HepG2 (cell line): ENCODE data around the gene PRSS48. TPM values are rescaled to one million over a fixed set of nuclear protein-coding genes. Genes with fewer than 3 reads are reported as not detected.

ENCODE experiments used
- ATF4 ChIP-seq, 2 experiments: fragments of 450-650 bp in 1 of 2; sonication (generic) in 1 of 2; formaldehyde crosslinking; IDR thresholded peaks; 2 replicates each; pipeline versions ENCODE4 v1.5.0 to v1.8.0; 2020 to 2022; ENCODE audit warnings: mild to moderate bottlenecking in 1 of 2, missing genetic modification reagents in 1 of 2
- CREB1 ChIP-seq, 2 experiments: fragments of 450-650 bp in 1 of 2; IDR thresholded peaks; 2 replicates each; pipeline ENCODE4 v1.6.1; 2016 to 2017; ENCODE audit warnings: control low read depth in 1 of 2, mild to moderate bottlenecking in 1 of 2, missing compliant biosample characterization in 1 of 2, missing genetic modification characterization in 1 of 2
- ETV5 ChIP-seq: IDR thresholded peaks from 2 replicates; pipeline ENCODE4 v1.6.1; 2018; ENCODE audit warnings: missing biosample characterization, missing genetic modification reagents, inconsistent platforms, borderline replicate concordance
- HOXA7 ChIP-seq: sonication (generic); formaldehyde crosslinking; IDR thresholded peaks from 2 replicates; pipeline ENCODE4 v1.8.1; 2022; ENCODE audit warnings: mild to moderate bottlenecking, missing genetic modification reagents, moderate library complexity
- KAT8 ChIP-seq: IDR thresholded peaks from 2 replicates; pipeline ENCODE4 v1.6.1; 2016; ENCODE audit warnings: missing genetic modification reagents, missing compliant biosample characterization
- MZF1 ChIP-seq: sonication (generic); formaldehyde crosslinking; IDR thresholded peaks from 2 replicates; pipeline ENCODE4 v1.8.1; 2023; ENCODE audit warnings: mild to moderate bottlenecking, missing genetic modification reagents, borderline replicate concordance
- NR2F6 ChIP-seq, 2 experiments: IDR thresholded peaks; 2 replicates each; pipeline ENCODE4 v1.6.1; 2016; ENCODE audit warnings: antibody characterized with exemption in 1 of 2, mild to moderate bottlenecking in 1 of 2
- PATZ1 ChIP-seq: sonication (generic); formaldehyde crosslinking; IDR thresholded peaks from 2 replicates; pipeline ENCODE4 v1.4.0; 2020; ENCODE audit warnings: missing genetic modification reagents
- POLR2A ChIP-seq, 2 experiments: IDR thresholded peaks; 2 replicates each; pipeline ENCODE4 v1.6.1; 2011; ENCODE audit warnings: low read depth in 2 of 2, low read length in 2 of 2, mild to moderate bottlenecking in 1 of 2, moderate library complexity in 1 of 2; ENCODE audit not compliant: insufficient read depth in 1 of 2
- RFX5 ChIP-seq: IDR thresholded peaks from 2 replicates; pipeline ENCODE4 v1.6.1; 2011; ENCODE audit warnings: low read depth, low read length, improper control_type of control experiment
- SIX1 ChIP-seq: sonication (generic); formaldehyde crosslinking; IDR thresholded peaks from 2 replicates; pipeline ENCODE4 v1.4.0; 2020; ENCODE audit warnings: missing genetic modification reagents, borderline replicate concordance
- TBX2 ChIP-seq: sonication (generic); formaldehyde crosslinking; IDR thresholded peaks from 2 replicates; pipeline ENCODE4 v1.5.0; 2020; ENCODE audit warnings: missing genetic modification reagents, mild to moderate bottlenecking, borderline replicate concordance
- TBX3 ChIP-seq: fragments of 450-650 bp; IDR thresholded peaks from 2 replicates; pipeline ENCODE4 v1.6.1; 2017; ENCODE audit warnings: antibody characterized with exemption, mild to moderate bottlenecking, inconsistent platforms, borderline replicate concordance
- THAP11 ChIP-seq: IDR thresholded peaks from 2 replicates; pipeline ENCODE4 v1.6.1; 2016; ENCODE audit warnings: missing biosample characterization, missing genetic modification reagents
- TRIM24 ChIP-seq: sonication (generic); formaldehyde crosslinking; IDR thresholded peaks from 2 replicates; pipeline ENCODE4 v1.8.0; 2022; ENCODE audit warnings: mild to moderate bottlenecking, missing genetic modification reagents
- ZBTB46 ChIP-seq: sonication (generic); formaldehyde crosslinking; IDR thresholded peaks from 2 replicates; pipeline ENCODE4 v1.4.0; 2020; ENCODE audit warnings: mild to moderate bottlenecking, missing genetic modification reagents, borderline replicate concordance
- ZNF333 ChIP-seq: sonication (generic); formaldehyde crosslinking; IDR thresholded peaks from 2 replicates; pipeline ENCODE4 v1.4.0; 2020; ENCODE audit warnings: mild to moderate bottlenecking, missing genetic modification reagents, borderline replicate concordance
- ZNF574 ChIP-seq: sonication (generic); formaldehyde crosslinking; IDR thresholded peaks from 2 replicates; pipeline ENCODE4 v1.4.0; 2020; ENCODE audit warnings: missing genetic modification reagents
- ZNF747 ChIP-seq: sonication (generic); formaldehyde crosslinking; IDR thresholded peaks from 2 replicates; pipeline ENCODE4 v1.8.1; 2023; ENCODE audit warnings: missing genetic modification reagents, mild to moderate bottlenecking, borderline replicate concordance
- polyA plus RNA-seq, 8 experiments: library from polyadenylated mRNA; depleted of rRNA in 3 of 8; stranded (reverse) in 7 of 8; unstranded in 1 of 8; fragments of >200 nt; fragmentation: Illumina TruSeq in 4 of 8; extraction: Trizol in 4 of 8; gene quantifications; 2 replicates each; pipeline versions ENCODE4 v1.2.1 to v1.2.3, GENCODE V29; 2011 to 2016; ENCODE audit warnings: low read depth in 4 of 8, missing spikeins in 1 of 8, mixed read lengths in 1 of 8; ENCODE audit not compliant: insufficient read depth in 1 of 8
- total RNA-seq, 5 experiments: library from RNA; depleted of rRNA; stranded (reverse); fragments of >200 nt; fragmentation: Illumina TruSeq; extraction: Trizol; gene quantifications; 2 replicates each; pipeline ENCODE4 v1.2.3, GENCODE V29; 2016; ENCODE audit warnings: low read depth in 1 of 5

The PRSS48 gene
- total and polyA plus RNA-seq, 2 of the 13 experiments (the other 11 are each of a cell fraction or from before 2014, with no cell fraction given): not detected

- 0 out of 2 replicates have a peak, but pooled peaks have one; percentile 33 for TF ChIP-seq PATZ1 (CRISPR knock-in tag)
- no peak for TF ChIP-seq NR2F6 (IDR thresholded peaks at IDR 0.05)
- peak; percentile 34; the same call in 1 of the 2 replicates for TF ChIP-seq NR2F6 (CRISPR knock-in tag; IDR thresholded peaks at IDR 0.05)
- TF ChIP-seq ZNF333 (CRISPR knock-in tag): no peak
- no peak for TF ChIP-seq MZF1 (CRISPR knock-in tag)
- no peak for TF ChIP-seq RFX5
- no peak for TF ChIP-seq ZBTB46 (CRISPR knock-in tag)
- TF ChIP-seq ETV5 (CRISPR knock-in tag): peak; percentile 91
- no peak for TF ChIP-seq ZNF574 (CRISPR knock-in tag)
- peak; percentile 72 for TF ChIP-seq TBX3
- peak; percentile 62; the same call in 1 of the 2 replicates for TF ChIP-seq SIX1 (CRISPR knock-in tag)
- TF ChIP-seq THAP11 (CRISPR knock-in tag): 0 out of 2 replicates have a peak, but pooled peaks have one; percentile 49
- peak; percentile 47 to 49; a peak in 2 of 4 replicates for TF ChIP-seq POLR2A (IDR thresholded peaks at IDR 0.05; ENCODE audit: insufficient read depth in 1 of 2, low read depth in 2 of 2, low read length in 2 of 2)
- TF ChIP-seq ZNF747 (CRISPR knock-in tag): no peak
- TF ChIP-seq TRIM24 (CRISPR knock-in tag): no peak
- peak; percentile 32; the same call in 1 of the 2 replicates for TF ChIP-seq KAT8 (CRISPR knock-in tag)
- peak in 1 of 2 experiments; percentile 55; a peak in 1 of 4 replicates for TF ChIP-seq ATF4 (CRISPR knock-in tag; IDR thresholded peaks at IDR 0.05)
- peak; percentile 95 for TF ChIP-seq TBX2 (CRISPR knock-in tag)
- TF ChIP-seq HOXA7 (CRISPR knock-in tag): no peak
- no peak for TF ChIP-seq CREB1 (IDR thresholded peaks at IDR 0.05)
- TF ChIP-seq CREB1 (CRISPR knock-in tag; IDR thresholded peaks at IDR 0.05): peak; percentile 37
Measured at GRCh38 chr4:151251603-151252304, 25.2 kb upstream of the PRSS48 start (continued).
